GM04503 (cell line): Measurements from ENCODE around the gene FSTL5.
"Not testable (repeated sequence)": the region's sequence is repeated elsewhere in the genome, so short reads cannot be mapped to it uniquely, and the experiment has no call there.

ENCODE experiments used
- DNase-seq: peaks from one replicate; pipeline ENCODE4 v3.0.0-alpha.2; 2012; ENCODE audit warnings: low read depth

FSTL5 gene

DNA sequence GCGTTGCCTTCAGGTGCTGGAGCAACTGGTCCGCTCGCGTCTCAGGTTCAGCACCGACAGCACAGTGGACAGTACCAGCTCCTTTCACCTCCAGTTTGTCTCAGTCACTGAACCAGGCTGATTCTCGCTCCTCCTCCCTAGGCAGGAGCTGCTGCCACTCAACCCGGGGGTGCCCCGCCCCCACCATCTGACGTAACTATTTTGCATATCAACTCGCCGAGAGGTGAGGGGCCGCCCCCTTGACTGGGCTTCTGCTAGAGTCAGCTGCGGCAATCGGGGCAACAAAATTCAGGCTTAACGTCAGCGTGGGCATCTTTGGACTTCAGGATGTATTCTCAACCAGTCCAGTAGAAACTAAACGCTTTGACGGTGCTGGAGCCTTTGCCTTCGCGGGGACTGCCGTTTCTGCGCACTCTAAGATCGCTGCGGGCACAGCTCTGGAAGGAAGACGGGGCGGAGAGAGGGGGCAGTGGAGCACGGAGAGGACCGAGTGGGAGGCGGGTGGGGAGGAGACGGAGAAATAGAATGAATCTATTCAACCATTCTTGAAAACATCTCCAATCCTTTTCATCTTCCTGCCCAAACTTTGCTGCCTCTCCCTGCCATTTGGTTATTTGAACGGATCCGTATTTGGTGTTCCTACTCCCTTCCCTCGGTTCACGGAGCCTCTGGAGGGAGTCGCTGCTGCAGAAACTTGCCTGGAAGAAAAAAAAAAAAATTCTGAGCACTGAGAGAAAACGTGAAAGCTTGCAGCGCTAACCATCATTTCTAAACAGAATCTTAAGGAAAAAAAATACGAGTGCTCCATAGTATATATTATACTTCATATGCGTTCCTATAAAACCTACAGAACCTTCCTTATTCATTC is at the start of gene FSTL5:
TSS of gene FSTL5 (minus strand) at position 109 of the 868 bp plus-strand sequence. CDS start 52,604 bp downstream, outside the sequence.
- DNase-seq: no peak

DNA sequence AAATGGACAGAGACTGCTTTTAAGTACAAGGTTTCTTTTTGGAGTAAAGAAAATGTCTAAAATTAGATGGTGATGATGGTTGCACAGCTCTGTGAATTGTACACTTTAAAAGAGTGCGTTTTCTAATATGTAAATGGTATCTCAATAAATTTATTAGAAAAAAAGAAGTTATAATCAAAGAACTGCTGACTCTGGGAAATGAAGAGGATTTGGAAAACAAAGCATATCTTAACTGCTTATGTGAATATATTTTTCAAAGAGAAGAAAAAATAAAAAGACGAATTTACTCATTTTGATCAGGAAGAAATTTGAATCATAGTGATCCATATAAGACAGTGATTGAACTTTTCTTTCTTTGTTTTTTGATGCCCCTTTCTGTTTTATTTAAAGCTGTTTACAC is 45.9 kb upstream of the FSTL5 start:
- no peak for DNase-seq

DNA sequence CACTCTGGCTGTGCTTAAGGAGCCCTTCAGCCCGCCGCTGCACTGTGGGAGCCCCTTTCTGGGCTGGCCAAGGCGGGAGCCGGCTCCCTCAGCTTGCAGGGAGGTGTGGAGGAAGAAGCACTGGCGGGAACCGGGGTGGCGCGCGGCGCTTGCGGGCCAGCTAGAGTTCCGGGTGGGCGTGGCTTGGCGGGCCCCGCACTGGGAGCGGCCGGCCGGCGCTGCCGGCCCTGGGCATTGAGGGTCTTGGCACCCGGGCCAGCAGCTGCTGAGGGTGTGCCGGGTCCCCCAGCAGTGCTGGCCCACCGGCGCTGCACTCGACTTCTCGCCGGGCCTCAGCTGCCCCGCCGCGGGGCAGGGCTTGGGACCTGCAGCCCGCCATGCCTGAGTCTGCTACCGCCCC is 39.7 kb upstream of the FSTL5 start:
- not testable (repeated sequence) for DNase-seq

DNA sequence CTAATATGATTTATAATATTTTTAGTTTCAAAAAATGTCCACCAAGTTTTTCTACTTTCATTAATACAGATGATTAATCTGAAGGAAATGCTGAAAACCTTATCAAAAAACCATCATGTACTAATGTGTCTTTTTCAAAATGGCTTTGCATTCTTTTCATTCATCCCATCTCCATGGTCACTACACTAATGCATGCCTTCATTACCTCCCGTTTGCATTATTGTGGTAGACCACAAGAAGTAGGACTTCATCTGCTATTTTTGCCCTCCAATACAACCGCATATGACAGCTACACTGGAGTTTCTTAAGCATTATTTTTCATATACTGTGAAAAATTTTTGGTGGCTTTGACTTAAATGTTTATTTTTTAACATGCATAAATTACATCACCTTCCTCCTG is 37.9 kb upstream of the FSTL5 start:
- no peak for DNase-seq

DNA sequence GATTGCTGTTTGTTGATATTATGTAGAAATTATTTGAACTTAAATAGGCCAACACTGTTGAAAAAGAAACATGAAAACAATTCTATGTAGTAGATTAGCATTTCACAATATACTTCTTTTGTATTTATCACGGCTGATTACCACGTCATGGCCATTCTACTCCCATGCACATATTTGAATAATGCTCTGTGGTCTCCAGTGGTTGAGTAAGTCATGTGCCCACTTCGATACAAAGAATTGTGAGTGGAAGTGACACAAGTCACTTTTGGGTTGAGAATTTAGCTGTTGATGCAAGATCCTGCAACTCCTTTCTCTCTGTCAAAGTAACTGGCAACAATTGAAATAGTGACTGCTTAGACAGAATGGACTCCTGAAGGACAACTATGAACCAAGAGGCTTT is 6.7 kb upstream of the FSTL5 start:
- DNase-seq: no peak

DNA sequence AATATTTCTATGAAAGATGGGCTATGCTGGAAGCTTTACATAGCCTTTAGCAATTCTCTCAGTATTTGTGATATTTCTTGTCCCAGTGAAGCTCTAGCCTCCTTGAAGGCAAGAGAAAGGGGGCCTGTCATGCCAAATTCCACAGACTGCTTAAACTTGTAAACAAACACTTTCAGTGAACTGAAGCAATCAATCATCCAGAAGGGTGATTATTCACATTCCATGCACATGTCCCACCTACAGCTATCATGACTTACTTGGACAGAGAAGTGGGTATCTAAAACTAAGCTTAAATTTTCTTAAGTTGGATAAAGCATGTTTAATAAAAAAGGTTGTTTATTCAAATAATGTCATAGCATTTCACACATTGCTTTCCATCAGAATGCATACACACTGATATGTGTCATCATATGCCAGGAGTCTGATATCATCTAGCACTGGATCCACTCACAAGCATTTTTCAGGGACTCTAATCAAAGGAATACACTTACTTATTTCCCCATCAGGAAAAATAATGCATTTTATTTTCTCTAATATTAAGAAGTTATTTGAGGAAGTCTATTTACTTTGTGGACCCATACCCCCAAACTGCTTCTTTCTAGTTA is 1.2 kb upstream of the FSTL5 start:
- no peak for DNase-seq

DNA sequence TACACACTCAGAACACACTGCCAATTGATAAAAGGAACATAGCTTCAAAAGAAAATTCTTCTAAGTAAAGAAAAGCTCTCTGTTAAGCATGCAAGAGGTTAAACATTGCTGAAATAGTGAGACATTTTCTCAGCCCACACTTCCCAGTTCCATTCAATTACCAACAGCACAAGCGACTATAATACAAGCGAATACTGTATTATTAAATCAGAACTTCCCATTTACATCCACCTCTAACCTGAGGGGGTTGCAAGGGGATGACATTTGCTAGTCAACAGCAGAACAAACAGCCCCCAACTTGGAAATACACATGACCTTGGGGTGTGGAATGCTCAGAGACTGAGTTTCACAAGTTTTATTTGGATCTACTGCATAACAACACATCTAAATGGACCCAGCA is 1.1 kb downstream of the FSTL5 start:
- no peak for DNase-seq

DNA sequence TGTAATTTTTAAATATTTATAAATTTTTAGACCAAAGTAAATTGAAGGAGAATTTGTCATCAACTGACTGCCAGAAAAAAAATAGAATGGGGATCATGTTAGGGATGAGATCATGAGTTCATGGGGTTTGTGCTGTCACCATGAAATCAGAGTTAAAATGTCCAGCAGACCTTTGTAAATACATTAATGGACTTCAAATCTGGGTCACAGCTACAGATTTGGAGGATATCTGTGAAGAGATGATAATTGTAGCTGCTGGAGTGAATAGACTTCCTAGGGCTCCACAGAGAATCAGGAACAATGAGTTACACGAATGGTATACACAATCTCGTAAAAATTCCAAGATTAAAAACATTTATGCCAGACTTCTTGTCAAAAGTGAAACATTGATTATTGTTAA is 6.6 kb downstream of the FSTL5 start:
- DNase-seq: no peak

DNA sequence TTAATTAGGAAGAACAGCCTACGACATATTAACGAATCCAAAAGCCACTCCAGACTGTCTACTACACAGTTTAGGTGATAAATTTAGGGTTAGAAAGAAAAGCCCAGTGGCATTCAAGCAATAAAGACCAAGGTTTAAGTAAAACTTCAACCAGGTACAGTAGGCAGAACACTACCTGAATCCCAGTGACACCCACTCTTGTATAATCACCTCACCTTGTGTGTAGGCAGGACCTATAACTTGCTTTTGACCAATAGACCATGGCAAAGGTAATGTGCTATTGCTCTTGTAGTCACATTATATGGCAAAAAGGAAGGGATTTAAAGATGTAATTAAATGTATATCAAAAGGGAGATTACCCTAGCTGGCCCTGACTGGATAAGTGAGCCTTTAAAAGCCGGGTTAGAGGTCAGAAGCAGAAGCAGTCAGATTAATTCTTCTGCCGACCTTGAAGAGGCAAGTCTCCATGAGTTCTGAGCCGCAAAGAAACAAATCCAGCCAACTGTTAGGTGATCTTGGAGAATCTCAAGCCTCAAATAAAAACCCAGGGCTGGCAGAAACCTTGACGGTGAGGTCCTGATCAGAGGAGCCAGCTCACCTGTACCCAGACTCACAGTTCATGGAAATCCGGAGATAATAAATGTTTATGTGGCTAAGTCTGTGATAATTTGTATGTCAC is 8.8 kb downstream of the FSTL5 start:
- no peak for DNase-seq

DNA sequence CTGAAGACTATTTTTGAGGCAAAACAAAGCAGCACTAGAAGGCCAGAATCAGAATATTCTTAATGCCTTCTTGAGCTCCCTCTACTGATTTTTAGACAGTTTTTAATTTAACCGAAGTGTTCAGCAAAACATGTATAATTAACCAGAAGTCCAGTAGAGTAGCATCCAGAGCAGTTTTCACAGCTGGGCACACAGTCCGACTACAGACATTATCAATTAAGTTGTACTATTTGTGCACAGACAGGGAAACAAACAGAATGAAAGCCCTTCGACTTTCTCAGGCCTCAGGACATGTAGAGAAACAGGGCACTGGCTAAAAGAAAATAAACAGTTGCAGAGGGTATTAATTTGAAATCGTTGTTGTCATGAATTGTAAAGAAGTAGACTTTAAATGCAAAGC is 11.9 kb downstream of the FSTL5 start:
- DNase-seq: no peak

DNA sequence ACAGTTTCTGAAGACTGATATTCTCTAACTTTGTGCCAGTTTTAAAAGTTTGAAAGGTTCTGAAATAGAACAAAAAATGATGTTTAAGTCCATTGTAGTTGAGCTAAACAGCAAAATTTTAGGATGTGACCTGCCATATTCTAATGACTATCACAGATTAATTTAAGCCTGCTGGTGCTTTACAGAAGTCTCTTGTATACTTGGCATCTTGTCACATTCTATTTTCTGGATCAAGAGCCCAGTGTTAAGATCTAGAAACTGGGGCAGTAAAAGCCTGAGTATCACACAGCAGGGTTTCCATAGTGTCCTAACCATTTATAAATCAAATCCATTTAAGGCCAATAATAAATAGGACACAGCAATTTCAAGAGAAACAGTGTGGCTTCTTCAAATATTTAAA is 12.4 kb downstream of the FSTL5 start:
- no peak for DNase-seq

DNA sequence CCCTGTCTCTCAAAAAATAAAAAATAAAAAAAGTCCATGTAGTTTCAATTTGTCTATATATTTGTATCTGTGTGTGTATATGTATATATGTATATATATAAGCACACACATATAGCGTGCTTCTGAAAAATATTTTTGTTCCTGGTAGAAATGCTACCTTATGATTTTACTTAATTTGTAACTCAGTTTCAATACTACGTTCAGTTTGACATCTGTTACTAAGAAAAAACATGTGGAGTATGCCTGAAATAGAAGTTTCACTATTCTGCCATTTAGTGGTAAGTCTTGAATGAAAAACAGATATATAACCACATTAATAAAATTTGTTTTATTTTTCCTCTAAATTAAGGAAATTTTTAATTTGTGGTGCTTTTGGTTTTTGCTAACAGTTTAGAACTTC is 14.2 kb downstream of the FSTL5 start:
- DNase-seq: no peak

DNA sequence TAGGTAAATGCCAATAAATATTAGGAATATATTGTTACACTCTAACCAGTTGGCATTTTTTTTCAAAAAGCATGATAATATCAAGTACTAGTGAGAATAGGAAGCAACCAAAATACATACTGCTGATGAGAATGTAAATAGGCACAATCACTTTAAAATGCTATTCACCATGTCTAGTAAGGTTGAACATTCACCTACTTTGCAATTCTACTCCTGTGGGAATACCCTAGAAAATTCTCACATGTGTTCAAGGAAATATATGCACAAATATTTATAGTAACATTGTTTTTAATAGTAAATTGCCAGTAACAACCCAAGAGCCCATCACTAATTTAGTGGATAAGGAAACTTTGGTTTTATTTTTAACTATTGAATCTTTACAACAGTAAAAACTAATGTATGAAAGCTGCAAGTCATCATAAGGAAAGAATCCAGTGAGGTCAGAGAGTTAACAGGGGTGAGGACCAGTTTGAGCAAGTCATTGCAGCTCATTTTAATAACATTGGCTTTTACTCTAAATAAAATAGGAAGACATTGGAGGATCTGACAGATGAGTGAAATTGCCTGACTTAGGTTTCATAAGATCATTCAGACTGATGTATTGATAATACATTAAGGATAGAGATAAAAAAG is 23.6 kb downstream of the FSTL5 start:
- no peak for DNase-seq

DNA sequence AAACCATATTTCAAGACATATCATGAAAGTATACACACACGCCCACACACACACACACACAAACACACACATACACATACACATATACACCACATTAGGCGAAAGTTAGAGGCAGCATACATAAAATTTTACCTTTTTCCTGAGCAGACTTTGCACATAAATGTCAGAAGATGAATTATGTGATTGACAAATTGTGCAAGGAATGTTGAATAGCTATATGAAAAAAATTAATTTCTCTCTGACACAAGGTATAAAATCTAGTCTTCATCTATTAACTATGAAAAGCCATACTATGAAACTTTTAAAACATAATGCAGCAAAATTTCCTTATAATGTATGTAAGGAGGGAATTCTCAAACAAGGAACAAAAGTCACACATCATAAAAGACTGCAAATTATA is 24.4 kb downstream of the FSTL5 start:
- DNase-seq: no peak

DNA sequence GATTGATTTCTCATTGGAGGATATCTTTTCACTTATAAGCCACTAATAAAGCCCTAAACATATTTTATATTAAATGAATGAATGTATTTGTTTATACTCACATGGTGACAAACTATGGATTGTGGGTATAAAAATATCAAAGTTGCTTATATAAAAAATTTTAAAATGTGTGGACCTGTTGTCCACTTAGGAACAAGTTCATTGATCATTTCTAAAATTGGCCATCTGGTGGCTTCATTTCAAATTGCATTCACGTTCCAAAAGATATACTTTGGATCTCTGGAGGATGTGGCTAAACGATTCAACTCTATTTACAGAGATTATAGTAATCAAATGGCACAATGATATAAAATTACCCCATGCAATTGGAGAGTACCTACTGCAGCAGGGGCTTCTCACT is 32.5 kb downstream of the FSTL5 start:
- no peak for DNase-seq

DNA sequence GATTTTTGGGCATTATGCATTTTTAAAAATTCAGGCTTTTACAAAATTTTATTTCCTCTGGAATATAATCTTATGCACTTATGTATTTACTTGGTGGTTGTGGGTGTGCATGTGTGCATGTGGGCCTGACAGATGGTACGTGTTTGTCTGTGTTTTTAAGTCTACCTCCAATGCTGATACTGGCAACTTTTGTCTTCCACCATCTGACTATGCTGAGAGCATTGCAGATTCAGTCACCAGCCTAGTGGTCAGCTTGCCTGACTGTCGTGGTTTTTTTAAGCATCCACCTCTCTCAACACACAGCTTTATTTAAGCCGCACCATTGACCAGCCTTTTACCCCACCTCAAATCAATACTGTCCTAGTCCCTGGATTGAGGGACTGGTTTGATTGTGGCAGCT is 37.1 kb downstream of the FSTL5 start:
- no peak for DNase-seq

DNA sequence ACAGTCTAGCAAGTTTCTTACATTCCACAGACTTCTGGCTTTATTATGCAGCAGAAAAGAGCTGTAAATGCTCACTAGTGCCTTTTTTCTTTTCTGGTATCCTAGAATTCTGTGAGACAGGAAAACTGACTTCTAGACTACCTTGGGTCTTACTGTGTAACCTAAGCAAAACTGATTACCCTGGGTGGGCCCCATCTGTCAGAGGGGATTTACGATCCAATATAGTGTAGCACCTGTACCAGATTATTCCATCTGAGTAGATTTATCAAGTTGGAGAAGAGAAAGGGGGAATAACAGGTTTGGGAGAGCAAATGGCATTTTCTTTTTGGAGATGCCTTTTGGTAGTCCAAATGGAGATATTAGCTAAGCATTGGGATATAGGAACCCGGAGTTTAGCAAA is 46.7 kb downstream of the FSTL5 start:
- no peak for DNase-seq

DNA sequence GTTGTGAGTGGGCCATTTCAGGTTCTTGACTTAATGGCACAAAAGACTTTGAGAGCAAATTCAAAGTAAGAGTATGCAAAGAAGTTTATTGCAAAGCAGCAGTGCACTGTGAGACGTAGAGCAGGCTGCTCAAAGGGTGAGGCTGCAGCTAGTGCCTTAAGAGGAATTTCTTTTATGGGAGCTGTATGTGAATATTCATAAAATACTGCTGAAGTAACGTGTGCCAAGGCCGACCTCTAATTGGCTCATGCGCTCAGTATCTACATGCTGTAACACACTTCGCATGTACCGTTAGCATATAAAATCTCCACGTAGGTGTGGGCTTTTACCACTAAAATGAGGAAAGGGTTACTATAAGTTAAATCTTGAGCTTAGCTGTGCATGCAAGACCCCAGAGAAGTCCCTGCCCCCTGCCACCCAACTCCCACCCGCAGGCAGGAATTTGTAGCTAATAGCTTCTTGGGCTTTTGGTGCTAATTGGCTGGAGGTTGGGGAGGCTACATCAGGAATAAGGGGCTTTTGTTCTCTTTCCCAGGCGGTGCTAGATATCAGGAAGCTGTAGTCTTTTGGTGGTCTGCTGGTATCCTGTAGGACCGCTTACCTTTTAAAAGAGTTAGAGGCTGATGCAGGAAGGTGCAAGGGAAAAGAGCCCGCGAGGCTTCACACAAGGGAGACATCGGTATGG is 47.6 kb downstream of the FSTL5 start:
- DNase-seq: no peak

DNA sequence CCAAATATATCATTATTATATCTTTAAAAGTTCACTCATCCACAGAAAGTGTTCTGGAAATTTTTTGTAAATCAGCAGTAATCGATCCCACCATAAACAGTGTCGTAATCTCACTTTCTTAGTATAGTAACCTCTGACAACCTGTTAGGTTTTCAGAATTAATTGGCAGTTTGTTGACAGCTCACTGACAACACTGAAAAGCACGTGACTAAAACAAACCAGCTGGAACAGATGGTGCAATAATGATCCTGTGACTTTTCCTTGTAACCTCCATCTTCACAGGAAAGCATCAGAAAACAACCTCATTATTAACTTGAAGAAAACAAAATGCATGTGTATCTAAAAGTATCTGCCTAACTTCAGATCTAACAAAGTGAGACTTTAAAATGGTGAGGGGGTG is 48.5 kb downstream of the FSTL5 start:
- DNase-seq: no peak

DNA sequence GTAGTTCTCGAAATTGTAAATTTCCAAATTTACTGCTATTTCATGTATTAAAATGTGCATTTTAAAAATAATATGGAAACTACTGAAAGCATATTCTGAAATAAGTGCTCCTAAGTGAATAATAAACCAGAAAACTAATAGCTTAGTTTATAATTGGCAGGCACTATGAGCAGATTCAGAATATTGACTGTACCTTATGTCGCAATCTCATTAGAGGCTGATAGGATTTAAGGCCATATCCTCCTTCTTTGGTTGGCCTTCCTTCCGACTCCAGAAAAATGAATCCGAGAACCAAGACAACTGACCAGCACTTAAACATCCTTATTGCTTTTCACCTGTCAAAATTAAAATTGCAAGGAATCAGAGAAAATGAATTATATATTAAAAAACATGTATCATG is 52.7 kb downstream of the FSTL5 start:
- no peak for DNase-seq

DNA sequence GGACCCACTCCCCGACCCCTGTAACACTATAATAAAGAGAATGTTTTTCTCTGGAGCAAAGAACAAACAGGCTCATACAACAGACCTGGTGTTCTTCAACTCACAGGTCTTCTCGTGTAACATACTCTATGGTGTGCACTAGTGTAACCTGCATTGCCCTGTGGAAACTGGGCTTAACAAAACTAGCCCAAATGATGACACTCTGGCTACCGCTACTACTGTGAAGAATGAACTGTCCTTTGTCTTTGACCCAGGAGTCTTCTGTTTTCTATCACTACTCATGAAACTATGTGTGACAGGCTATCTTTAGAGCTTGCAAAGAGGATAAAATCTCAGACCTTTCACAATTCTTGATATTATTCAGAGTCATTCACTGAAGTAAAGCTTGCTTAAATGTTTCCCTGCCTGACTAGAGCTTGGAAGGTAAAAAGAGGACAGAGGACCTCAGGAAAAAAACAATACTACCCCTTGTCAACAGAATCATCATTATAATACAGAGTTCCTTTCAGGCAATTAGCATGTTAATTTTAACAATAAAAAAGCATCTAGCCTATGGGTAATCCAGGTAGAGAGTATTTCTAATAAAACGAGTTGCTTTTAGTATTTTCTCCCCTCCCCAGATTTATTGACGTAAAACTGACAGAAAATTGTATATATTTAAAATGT is 59.2 kb downstream of the FSTL5 start:
- DNase-seq: no peak

DNA sequence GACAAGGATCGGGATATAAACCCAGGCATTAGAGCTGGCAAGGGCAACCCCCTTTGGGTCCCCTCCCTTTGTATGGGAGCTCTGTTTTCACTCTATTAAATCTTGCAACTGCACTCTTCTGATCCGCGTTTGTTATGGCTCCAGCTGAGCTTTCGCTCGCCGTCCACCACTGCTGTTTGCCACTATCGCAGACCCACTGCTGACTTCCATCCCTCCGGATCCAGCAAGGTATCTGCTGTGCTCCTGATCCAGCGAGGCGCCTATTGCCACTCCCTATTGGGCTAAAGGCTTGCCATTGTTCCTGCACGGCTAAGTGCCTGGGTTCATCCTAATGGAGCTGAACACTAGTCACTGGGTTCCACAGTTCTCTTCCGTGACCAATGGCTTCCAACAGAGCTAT is 59.9 kb downstream of the FSTL5 start:
- not testable (repeated sequence) for DNase-seq
